CD4-positive, alpha-beta T cell treated with Interleukin-12 subunit alpha and Interleukin-12 subunit beta, for 1 hour (primary cell): ENCODE data around the gene NPPB.

Experiments used
- DNase-seq: peaks from one replicate; pipeline ENCODE4 v3.0.0-alpha.2; 2020

Gene NPPB

DNA sequence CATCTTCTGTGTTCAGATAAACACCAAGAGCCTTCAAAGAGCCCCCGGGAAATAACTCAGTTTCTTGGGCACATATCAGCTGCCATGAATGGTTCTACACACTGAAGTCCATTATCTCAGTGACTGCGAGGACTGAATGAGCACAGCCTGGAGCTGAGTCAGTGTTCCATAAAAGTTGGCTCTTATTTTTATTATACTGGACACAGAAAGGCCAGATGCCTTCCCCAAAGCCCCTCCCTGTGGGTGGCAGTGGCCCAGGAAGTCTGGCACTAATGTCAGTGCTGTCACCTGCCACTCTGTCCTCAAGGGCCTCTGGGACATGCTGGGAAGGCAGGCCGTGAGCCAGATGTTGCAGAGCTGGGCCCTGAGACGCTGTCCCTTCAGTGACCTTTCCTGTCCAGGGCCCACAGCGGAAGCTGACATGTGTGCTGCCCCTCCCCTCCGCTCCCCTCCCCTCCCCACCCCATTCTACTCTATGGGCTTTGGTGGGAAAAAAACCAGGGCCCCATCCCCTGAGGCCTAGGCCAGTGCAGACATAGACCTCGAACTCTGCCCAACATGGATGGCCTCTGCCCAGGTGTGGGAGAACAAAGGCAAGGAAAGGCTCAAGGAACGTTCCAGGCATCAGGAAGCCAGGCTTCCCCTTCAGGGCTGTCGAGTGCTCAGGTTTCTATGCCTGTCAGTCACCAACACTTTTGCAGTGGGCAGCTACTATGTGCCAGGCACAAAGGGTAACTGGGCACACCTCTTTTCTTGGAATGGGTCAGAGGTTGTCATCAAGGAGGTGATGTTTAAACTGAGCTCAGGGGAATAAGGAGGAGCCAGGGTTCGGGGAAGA is 22.4 kb upstream of the NPPB start:
- no peak for DNase-seq

DNA sequence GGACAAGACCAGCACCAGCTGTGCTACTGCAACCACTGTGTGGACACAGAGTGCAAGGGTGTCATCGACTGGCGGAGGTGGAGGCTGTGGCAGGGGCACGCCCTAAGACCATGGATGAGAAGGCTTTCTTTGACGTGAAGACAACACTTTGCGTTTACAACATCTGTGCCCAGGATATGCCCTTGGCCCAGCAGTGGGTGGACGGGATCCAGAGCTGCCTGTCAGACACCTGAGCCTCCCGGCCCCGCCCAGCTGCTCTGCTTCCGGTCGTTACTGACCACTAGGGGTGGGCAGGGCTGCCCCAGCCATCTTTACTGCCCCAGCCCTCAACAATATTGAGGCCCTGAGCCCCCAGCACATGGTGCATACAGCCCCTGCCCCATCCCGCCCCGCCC is 21.4 kb upstream of the NPPB start:
- DNase-seq, result no peak

DNA sequence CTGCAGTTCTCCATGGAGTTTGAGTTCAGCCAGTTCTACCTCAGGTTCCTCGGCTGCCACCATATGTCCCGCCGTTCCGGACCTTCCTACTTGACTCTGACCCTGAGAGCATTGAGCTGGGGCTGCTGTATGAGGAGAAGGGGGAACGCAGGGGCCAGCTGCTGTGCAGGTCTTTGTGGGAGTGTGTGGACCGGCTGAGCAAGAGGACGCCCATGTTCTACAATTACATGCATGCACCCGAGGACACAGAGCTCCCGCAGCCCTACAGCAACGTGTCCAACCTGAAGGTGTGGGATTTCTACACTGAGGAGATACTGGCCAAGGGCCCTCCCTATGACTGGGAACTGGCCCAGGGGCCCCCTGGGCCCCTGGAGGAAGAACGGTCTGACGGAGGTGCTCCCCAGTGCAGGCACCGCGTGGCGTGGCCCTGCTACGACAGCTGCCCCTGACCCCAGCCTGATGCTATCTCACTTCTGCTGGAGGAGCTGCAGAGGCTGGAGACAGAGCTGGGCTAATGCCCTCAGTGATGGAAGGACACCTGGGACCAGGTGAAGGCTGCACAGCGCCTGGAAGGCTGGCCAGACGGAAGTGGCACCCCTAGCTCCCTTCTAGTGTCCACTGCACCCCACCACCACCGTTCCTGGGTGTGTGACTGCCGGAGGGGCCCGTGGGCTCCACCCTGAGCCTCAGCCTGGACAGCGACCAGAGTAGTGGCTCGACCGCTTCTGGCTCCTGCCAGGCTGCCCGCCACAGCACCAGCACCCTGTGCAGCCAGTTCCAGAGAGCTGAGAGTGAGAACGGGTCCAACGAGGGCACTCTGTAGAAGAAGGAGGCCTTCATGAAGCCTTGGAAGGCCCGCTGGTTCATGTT is 20.8 kb upstream of the NPPB start:
- no peak for DNase-seq

DNA sequence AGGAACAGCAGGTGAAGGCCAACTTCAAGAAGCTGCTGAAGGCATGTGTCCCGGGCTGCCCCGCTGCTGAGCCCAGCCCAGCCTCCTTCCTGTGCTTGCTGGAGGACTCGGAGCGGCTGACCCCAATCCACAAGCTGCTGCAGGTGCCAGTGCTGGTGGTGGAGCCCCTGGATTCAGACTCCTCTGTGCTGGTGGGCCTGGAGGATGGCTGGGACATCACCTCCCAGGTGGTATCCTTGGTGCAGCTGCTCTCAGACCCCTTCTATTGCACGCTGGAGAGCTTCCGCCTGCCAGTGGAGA is 20.1 kb upstream of the NPPB start:
- no peak for DNase-seq

DNA sequence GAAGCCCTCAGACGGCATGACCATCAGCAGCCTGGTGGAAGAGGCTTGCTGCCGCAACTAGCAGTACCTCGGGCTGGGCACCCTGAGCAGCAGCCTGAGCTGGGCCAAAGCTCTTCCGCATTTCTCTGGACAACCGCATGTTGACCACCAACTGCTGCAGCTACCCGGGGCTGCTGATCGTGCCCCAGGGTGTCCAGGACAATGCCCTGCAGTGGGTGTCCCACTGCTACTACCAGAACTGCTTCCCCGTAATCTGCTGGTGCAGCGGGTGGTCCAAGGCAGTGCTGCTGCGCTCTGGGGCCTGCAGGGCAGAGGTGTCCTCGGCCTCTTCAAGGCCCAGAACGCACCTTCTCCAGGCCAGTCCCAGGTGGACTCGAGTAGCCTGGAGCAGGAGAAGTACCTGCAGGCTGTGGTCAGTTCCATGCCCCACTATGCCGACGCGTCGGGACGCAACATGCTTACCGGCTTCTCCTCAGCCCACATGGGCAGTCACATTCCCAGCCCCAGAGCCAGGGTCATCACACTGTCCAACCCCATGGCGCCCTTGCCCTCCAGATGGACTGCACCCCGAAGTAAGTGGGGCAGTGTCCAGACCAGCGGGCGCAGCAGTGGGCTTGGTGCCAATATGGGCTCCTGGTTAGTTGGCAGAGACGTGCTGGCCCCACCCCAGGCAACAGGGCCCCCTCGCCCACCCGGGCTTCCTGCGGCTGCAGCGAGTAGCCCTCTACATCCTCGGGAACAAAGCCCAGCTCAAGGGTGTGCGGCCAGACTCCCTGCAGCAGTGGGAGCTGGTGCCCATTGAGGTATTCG is 19.5 kb upstream of the NPPB start:
- DNase-seq, result no peak

DNA sequence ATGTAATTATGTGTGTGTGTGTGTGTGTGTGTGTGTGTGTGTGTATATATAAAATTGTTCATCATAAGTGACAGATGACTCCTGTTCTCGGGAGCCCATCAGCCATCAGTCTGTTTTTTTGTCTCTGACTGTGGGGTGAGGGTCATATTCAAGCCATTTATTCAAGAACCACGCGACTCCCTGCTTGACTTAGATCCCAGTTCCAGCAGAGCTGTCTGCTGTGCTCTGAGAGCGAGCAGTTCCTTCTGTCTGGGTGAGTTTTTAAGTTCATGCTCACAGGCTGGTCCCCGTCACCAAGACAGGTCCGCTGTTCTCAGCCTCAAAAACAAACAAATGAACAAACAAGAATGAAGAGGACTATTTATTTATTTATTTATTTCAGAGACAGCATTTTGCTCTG is 18.3 kb upstream of the NPPB start:
- no peak for DNase-seq

DNA sequence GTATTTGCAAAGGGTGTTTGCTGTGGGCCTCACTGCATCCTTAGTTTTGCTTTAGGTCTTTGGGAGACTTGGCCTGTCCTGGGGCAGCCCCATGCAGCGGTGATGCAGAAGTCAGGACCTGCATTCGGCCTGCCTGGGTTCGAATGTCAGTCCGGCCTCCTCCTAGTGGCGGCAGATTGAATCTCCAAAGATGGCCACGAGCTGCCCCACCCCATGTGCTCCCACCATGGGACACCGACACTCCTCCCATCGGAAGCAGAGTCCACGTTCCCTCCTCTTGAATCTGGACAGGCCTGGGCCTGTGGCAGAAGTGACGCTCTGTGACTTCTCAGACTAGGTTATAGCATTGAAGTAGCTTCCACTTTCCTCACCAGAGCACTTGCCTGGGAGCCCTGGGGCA is 16.3 kb upstream of the NPPB start:
- no peak for DNase-seq

DNA sequence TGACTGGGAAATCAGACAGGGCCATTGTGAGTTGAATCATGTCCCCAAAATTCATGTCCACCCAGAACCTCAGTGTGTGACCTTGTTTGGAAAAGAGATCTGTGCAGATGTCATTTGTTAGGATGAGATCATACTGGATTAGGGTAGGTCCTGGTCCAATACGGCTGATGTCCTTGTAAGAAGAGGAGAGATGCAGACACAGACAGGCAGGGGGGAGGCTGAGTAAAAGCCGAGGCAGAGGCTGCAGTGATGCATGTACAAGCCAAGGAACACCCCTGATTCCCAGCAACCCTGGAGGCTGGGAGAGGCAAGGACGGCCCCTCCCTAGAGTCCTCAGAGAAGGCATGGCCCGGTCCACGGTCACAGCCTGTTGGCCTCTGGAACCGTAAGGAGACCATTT is 15.9 kb upstream of the NPPB start:
- no peak for DNase-seq

DNA sequence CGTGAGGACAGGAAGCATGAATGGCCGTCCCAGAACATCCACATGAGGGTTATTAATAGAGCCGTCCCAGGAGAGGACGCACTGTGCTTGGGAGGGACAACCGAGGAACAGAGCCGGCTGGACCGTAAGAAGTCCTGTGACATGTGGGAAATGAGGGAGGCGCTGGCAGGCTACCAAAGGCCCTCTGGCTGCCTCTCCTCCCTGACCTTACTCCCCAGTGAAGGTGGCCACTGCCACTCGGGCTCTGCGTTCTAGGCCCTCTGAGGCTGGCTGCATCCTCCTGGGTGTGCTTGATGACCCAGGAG is 15.5 kb upstream of the NPPB start:
- DNase-seq, result no peak

DNA sequence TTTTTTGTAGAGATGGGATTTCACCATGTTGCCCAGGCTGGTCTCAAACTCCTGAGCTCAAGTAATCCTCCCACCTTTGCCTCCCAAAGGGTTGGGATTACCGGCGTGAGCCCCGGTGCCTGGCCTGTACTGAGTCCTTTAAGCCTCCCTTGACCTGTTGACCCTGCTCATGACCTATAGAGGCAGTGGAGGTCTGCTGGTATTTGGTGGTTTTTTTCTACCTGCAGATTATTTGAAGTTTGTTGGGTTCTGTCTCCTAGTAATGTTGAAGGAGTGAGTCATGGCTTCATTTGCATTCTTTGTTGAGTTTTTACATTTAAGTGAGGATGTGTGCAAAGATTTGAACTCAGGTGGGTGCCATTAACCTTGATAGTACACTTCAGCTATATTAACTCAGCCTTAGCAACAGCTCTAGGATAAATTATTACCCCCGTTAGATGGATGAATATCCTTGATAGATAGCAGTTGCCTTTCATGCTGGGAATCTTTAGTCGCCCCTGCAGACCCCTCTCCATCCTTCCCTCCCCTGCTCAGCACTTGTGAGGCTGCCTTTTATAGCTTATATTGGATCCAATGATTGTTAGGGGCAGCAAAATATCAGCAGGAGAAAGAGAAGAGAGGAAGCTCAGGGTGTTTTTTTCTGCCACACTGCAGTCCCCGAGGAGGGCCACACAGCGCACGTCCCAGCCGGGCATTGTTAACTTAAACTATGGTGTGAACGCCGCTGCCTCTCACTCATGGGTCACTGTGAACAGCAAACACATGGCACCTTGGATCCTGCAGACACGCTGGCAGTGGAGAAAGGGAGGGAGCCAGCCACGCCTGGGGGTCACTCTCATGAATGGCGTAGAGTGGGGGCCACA is 14.9 kb upstream of the NPPB start:
- no peak for DNase-seq

DNA sequence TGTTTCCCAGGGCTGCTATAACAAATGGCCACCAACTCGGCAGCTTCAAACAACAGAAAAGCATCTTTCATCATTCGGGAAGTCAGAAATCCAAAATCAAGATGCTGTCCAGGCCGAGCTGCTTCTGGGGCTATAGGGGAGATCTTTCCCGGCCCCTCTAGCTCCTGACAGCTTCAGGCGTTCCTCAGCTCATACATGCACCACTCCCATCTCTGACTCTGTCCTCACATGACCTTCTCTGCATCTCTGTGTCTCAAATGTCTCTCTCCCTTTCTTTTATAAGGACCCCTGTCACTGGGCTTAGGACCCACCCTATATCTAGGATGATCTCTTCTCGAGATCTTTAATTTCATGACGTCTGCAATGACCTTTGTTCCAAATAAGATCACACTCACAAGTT is 13.8 kb upstream of the NPPB start:
- DNase-seq, result no peak

DNA sequence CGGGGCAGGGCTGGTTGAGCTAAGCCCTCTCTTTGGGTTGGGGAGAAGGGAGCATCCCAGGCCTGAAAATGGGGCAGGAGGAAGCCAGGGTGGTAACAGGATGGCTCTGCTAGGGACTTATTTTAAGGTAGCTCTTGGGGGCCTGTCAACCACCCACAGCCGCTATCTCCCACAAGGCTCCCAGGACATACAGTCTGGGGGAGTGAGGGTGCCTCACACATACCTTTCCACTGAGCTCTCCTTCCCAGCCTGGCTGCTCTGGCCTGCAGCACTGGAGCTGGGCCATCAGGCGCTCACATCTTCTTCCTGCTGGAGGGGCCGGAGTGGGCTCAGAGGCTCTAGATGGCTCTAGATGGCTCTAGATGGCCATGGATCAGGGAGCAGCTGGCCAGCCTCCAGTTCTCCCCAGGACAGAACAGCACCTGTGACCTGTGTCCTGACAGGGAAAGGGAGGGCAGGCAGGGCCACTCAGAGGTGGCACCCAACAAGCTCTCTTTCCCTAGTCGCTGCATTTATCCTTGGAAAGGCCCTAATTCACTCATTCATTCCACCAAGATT is 11.0 kb upstream of the NPPB start:
- no peak for DNase-seq

DNA sequence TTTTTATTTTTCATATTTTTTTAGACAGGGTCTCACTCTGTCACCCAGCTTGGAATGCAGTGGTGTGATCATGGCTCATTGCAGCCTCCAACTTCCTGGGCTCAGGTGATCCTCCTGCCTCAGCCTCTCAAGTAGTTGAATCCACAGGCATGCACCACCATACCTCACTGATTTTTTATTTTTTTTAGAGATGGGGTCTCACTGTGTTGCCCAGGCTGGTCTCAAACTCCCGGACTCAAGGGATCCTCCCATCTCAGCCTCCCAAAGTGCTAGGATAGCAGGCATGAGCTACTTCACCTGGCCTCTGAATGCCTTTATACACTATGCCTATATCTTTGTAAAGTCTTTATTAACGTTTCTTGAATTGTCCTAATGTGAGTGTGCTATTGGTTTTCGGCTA is 10.4 kb upstream of the NPPB start:
- DNase-seq, result no peak

DNA sequence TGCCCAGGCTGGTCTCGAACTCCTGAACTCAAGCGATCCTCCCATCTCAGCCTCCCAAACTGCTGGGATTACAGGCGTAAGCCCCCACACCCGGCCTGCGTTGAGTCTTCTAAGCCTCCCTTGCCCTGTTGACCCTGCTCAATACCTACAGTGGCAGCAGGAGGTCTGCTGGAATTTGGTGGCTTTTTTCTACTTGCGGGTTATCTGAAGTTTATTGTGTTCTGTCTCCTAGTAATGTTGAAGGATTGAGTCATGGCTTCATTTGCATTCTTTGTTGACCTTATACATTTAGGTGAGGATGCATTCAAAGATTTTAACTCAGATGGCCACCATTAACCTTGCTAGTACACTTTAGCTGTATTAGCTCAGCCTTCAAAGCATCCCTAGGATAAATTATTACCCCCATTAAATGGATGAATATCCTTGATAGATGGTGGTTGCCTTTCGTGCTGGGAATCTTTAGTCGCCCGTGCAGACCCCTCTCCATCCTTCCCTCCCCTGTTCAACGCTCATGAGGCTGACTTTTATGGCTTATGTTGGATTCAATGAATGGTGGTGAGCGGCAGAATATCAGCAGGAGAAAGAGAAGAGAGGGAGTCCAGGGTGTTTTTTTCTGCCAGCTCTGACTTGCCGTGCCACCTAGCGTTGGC is 9.7 kb upstream of the NPPB start:
- no peak for DNase-seq

DNA sequence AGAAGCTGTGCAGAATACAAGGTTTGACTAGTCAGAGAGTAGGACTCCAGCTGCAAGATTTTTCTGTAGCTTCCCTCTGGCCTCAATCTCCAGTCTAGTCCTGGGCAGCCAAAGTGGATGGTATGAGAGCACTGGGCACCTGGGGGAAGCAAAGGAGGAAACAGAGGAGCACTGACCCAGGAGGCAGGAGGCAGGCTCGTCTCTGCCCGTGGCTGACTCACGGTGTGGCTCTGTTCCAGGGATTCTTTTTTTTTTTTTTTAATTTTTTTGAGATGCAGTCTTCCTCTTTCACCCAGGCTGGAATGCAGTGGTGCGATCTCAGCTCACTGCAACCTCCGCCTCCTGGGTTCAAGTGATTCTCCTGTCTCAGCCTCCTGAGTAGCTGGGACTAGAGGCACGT is 4.1 kb upstream of the NPPB start:
- no peak for DNase-seq

DNA sequence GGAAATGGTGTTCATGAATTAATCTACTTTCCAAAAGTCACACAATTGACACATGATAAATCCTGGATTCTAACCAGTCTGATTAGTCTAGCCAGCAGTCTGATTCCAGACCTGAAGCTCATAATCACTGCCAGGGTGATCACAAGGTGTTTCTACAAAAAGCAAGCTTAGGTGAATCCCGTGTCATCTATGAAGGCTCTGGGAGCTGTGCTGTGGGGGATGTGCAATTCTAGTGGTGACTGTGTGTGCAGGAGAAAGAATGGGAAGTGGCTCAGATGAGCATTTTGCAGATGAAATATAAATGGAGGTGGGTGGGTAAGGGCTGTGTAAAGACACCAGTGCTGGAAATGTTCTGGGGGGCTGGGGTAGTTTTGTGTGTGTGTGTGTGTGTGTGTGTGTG is 1.8 kb upstream of the NPPB start:
- no peak for DNase-seq

DNA sequence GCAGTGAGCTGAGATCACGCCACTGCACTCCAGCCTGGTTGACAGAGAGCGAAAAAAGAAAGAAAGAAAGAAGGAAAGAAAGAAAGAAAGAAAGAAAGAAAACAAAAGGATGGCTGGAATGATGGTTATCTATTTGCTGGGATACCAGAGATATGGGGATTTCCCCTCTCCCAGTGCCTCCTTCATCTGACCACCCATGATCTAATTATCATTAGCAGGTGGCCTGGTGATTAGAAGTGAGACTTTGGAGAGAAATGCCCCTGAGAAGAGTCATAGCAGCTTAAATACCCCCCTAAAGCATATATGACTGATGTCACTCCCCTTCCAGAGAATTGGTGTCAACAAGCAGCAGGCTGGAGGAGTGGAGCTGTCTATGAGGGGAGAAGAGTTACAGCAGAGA is 1.3 kb upstream of the NPPB start:
- DNase-seq, result no peak

DNA sequence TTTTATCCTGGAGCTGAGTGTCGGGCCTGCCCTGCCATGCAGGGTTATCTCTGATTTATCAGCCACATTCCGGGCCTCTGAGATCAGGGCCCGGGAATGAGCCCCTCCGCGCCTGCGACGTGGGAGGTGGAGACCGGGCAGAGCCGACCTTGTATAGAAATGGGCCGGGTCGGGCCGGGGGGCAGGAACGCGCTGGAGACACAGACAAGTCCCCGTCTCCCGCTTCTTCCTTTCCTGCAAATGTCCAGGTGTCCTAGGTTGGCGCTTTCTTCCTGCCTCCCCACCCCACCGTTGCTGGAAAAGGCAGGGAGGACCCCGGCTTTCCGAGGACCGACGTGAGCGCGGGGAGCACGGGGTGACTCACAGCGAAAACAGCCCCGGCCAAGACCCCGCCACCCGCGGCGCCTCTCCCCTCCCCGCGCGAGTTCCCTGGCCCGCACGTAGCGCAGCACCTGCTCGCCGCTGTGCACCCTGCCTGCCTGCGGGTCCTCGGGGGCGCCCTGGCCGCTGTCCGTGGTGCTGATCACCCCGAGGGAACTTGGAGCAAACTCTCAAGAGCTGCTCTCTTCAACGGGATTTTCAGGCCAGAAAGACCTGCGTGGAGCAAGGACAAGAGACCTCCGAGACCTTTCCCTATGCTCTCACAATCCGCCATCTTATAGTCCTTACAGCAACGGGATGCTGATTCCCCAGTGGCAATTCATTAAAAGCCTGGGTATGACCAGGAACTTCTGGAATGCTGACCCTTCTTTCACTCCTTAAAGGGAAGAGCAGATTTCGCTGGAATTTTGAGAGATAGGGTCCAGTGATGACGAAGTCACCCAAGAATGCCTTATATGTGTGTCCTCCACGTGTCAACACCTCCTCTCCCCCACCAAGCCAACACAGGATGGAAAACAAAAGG is 475 bp upstream of the NPPB start:
- DNase-seq, result peak; percentile 55

DNA sequence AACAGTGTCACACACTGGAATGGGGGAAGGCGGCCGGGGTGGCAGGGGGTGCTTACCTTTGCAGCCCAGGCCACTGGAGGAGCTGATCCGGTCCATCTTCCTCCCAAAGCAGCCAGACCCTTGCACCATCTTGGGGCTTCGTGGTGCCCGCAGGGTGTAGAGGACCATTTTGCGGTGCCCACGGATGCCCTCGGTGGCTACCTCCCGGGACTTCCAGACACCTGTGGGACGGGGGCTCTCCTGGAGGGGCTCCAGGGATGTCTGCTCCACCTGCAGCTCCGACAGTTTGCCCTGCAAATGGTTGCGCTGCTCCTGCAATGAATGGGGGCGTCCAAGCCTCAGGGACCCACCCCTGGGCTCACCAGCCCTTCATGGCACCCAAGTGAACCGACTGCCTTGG is 587 bp downstream of the NPPB start:
- no peak for DNase-seq

DNA sequence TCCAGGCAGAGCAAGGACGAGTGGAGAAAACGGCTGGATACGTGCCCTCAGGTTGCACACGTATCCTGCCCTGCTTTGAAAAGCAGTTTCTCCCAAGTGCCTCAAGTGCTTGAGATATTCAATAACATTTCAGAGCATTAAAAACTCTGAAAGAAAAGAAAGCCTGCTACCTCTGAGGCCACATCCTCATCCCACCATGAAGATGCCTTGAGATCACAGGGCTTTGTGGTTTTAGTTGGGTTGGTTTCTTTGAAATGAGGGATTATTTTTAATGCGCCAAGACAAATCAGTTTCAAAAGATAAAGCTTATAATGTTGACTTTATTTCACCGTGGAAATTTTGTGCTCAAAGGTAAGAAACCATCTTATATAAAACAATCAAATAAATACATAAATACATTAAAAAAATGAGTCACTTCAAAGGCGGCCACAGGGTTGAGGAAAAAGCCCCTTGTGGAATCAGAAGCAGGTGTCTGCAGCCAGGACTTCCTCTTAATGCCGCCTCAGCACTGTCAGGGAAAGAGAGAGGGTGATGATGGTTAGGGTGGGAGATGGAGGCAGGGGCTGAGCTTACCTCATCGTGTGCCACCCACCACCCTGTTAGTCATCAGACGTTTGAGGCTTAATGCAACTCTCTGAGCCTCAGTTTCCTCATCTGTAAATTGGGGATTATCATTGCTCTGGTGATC is 1.4 kb downstream of the NPPB start:
- DNase-seq, result no peak
